Memory B cell (primary cell): Measurements from ENCODE around the gene FBN1.

Experiments
- ATAC-seq: fragments of 150-1000 bp; cut with Tn5 transposase; 2 replicates; pipeline ENCODE4 v1.10.0; 2021; ENCODE audit warnings: low read depth, mild to moderate bottlenecking, moderate library complexity
- DNase-seq, 2 donors: peaks; one replicate each; pipeline ENCODE4 v3.0.0; 2022; ENCODE audit warnings: low spot score in 2 of 2
- H3K27ac Mint-ChIP-seq: one replicate; pipeline ENCODE4 v1.8.0; 2022; ENCODE audit warnings: mild to moderate bottlenecking, moderate library complexity, mixed read lengths
- H3K27me3 Mint-ChIP-seq: one replicate; pipeline ENCODE4 v1.8.0; 2022; ENCODE audit warnings: mixed read lengths
- H3K36me3 Mint-ChIP-seq: one replicate; pipeline ENCODE4 v1.8.0; 2022; ENCODE audit warnings: mild to moderate bottlenecking, mixed read lengths
- H3K4me1 Mint-ChIP-seq: one replicate; pipeline ENCODE4 v1.8.0; 2022; ENCODE audit warnings: mixed read lengths
- H3K4me3 Mint-ChIP-seq: one replicate; pipeline ENCODE4 v1.8.0; 2022; ENCODE audit warnings: mild to moderate bottlenecking, moderate library complexity, mixed read lengths
- H3K9me3 Mint-ChIP-seq: one replicate; pipeline ENCODE4 v1.8.0; 2022; ENCODE audit warnings: mixed read lengths

The FBN1 gene

DNA sequence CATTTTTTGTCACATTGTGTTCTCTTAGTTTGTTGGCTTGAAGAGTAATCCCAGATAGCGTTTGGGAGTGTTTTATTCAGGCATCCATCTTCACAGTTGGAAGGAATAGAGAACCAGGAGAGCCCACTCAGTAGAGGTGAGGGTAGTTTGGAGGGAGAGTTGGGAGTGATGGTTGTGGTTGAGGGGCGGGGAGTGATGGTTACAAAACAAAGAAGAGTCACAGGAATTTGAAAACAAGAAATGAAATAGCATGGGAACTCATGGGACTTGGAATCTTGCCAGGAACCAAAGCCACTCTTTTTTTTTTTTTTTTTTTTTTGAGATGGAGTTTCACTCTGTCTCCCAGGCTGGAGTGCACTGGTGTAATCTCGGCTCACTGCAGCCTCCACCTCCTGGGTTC, 278.0 kb downstream of the FBN1 start:
- Mint-ChIP-seq H3K4me3 (no peak overlapping the region), H3K27ac (no peak overlapping the region), H3K27me3 (peaks cover 7% of the 10 kb centered on the region), H3K36me3 (no peaks in the 10 kb centered on the region), H3K9me3 (no peaks in the 10 kb centered on the region), H3K4me1 (no peaks in the 10 kb centered on the region)
- DNase-seq (no peak), ATAC-seq (no peak)

DNA sequence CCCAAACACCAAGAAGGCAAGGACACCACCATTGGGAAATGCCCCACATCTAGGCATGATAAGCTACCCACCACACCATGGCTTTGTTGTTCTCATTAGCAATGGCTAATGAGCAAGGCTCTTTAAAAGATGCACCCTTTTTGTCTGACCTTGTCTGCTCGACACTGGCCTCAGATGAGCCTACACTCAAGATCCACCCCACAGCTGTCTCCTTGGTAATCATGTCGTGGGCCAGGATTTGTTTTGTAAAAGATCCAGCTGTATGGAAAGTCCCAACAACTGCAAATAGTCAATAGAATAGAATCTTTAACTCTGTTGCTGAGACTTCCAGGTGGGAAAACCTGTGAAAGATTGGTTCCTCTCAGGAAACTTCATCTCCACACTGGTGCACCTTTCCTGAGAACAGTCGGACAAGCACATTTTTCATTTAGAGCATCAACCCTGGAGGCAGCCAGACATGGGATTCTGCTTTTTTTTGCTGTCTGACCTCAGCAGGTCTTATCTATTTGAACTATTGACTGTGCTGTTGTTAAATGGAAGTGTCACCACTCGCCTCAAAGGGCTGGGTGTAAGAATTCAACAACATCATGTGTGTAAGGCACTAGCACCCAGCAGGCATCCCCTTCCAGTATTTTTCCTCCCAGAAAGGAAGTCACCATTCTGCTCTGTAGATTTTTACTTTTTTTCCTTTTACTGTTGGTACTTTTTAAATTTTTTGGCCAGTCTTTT, 278.8 kb downstream of the FBN1 start:
- peaks cover 1% of the 10 kb centered on the region for H3K9me3 Mint-ChIP-seq
- H3K27me3 Mint-ChIP-seq = peaks cover 7% of the 10 kb centered on the region
- no peak overlapping the region for H3K27ac Mint-ChIP-seq
- H3K4me1 Mint-ChIP-seq = no peaks in the 10 kb centered on the region
- ATAC-seq (no peak), DNase-seq (no peak)
- H3K36me3 Mint-ChIP-seq = no peaks in the 10 kb centered on the region
- no peak overlapping the region for H3K4me3 Mint-ChIP-seq

DNA sequence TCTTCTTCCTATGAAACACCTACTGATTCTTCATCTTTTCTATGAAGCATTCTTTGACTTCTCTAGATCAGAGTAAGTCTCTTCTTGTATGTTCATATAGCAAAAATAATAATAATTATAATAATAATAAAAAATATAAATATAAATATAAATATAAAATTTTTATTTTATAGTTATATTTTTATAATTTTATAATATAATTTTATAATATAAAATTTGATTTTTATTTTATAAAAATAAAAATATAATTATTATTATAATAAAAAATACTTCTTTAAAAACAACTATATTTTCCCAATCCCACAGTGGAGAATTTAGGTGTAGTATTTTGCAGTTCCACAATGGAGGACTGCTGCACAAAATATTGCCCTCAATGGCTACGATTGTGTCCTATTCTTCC, 279.9 kb downstream of the FBN1 start:
- H3K27ac Mint-ChIP-seq = no peak overlapping the region
- H3K27me3 Mint-ChIP-seq = peaks cover 7% of the 10 kb centered on the region
- no peaks in the 10 kb centered on the region for H3K36me3 Mint-ChIP-seq
- DNase-seq (no peak), ATAC-seq (no peak)
- no peak overlapping the region for H3K4me3 Mint-ChIP-seq
- H3K9me3 Mint-ChIP-seq = peaks cover 4% of the 10 kb centered on the region
- H3K4me1 Mint-ChIP-seq = no peaks in the 10 kb centered on the region

DNA sequence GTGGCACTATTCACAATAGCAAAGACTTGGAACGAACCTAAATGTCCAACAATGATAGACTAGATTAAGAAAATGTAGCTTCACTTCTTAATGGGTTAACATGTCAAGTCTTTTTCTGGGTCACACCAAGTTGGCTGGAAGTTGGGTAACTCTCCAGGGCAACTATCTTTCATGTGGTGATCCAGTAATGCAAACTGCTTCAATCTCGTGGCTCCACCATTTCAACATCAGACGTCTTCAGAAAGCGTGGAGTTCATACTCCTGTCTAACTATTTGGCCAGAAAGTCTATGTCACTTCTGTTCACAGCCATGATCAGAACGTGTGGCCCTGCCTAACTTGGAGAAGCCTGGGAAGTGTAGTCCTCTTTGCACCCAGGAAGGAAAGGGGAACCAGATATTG, 282.0 kb downstream of the FBN1 start:
- H3K27ac Mint-ChIP-seq = no peak overlapping the region
- no peak for ATAC-seq
- H3K4me3 Mint-ChIP-seq = no peak overlapping the region
- no peaks in the 10 kb centered on the region for H3K4me1 Mint-ChIP-seq
- H3K9me3 Mint-ChIP-seq = peaks cover 4% of the 10 kb centered on the region
- H3K27me3 Mint-ChIP-seq = peaks cover 4% of the 10 kb centered on the region
- DNase-seq = no peak
- no peaks in the 10 kb centered on the region for H3K36me3 Mint-ChIP-seq

DNA sequence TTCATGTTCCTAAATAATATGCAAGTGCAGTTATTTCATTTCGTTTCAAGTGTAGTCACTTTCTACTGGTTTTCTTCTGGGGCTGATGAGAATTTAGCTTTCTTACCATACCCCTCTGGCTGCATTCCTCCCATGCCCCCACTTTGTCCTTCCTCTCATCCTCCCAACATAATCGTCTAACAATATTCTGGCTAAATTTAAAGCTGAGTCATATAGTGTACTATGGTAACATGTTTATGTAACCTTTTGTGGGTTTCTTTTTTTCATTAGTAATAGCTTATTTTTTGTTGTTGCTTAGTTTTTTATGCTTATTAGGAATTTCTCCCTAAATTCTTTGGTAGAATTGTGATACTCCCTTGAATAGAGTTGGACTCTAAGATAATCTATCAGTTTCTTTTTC, 283.8 kb downstream of the FBN1 start:
- Mint-ChIP-seq H3K4me3 (no peak overlapping the region), H3K4me1 (no peaks in the 10 kb centered on the region)
- no peak for DNase-seq

DNA sequence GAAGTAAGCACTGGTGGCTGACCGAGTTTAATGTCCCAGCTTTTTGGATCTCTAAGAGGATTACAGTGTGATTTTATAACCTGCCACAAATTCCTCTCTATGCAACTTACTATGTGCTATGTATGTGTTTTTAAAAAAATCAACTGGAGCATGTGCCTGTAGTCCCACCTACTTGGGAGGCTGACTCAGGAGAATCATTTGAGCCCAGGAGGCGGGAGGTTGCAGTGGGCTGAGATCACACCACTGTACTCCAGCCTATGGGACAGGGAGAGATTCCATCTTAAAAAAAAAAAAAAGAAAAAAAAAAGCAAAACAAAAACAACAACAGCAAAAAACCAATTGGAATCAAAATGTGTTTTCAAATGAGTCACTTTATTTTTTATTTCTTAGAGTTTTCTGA, 284.7 kb downstream of the FBN1 start:
- H3K9me3 Mint-ChIP-seq = peaks cover 4% of the 10 kb centered on the region
- H3K4me3 Mint-ChIP-seq = no peak overlapping the region
- H3K27ac Mint-ChIP-seq = no peak overlapping the region
- DNase-seq (no peak), ATAC-seq (no peak)
- H3K27me3 Mint-ChIP-seq = no peaks in the 10 kb centered on the region
- H3K4me1 Mint-ChIP-seq = no peaks in the 10 kb centered on the region
- H3K36me3 Mint-ChIP-seq = no peaks in the 10 kb centered on the region

More for the DNA sequence above, 283.8 kb downstream of the FBN1 start:
- no peaks in the 10 kb centered on the region for H3K36me3 Mint-ChIP-seq
- H3K9me3 Mint-ChIP-seq = peaks cover 4% of the 10 kb centered on the region
- no peaks in the 10 kb centered on the region for H3K27me3 Mint-ChIP-seq
- no peak overlapping the region for H3K27ac Mint-ChIP-seq
- ATAC-seq = no peak
